ENCODE measurements around the gene CYB5A. TPM values are rescaled to one million over a fixed set of nuclear protein-coding genes. Genes with fewer than 3 reads are reported as not detected.

CYB5A gene
- total RNA-seq, 1 experiment from 2014 or later: 143 TPM

GRCh38 chr18:74315464-74316256 is 23.9 kb upstream of the CYB5A start, which contains the start of gene C18orf63:
TSS of gene C18orf63 (plus strand) at chr18:74315839. CDS start at chr18:74317866, 2,027 bp downstream.
- Mint-ChIP-seq H3K36me3 (ENCODE audit: insufficient read depth, unreplicated experiment) (peaks cover 4% of the 10 kb centered on the region), H3K4me3 (ENCODE audit: low read depth, unreplicated experiment) (no peak within 1 kb of the TSS), H3K27ac (ENCODE audit: unreplicated experiment) (no peak within 1 kb of the TSS), H3K9me3 (ENCODE audit: low read depth, unreplicated experiment) (peaks cover 3% of the 10 kb centered on the region), H3K27me3 (ENCODE audit: unreplicated experiment) (no peaks in the 10 kb centered on the region), H3K4me1 (ENCODE audit: low read depth, unreplicated experiment) (peaks cover 2% of the 10 kb centered on the region)
- intact Hi-C loops (cut with micrococcal nuclease; ENCODE audit: unreplicated experiment): no loop called here
- no peak for TF ChIP-seq CTCF (IDR thresholded peaks at IDR 0.05; ENCODE audit: unreplicated experiment)
- no peak for DNase-seq
- CTCF ChIA-PET: no interaction called here
- no TSS peak for BruUV-seq (replicated peaks)

GRCh38 chr18:74314759-74315463 is 23.1 kb upstream of the CYB5A start:
- H3K27me3 Mint-ChIP-seq (ENCODE audit: unreplicated experiment): no peaks in the 10 kb centered on the region
- CTCF ChIA-PET: no interaction called here
- no peaks in the 10 kb centered on the region for H3K9me3 Mint-ChIP-seq (ENCODE audit: low read depth, unreplicated experiment)
- peaks cover 9% of the 10 kb centered on the region for H3K4me1 Mint-ChIP-seq (ENCODE audit: low read depth, unreplicated experiment)
- no TSS peak for BruUV-seq (replicated peaks)
- no peak overlapping the region for H3K4me3 Mint-ChIP-seq (ENCODE audit: low read depth, unreplicated experiment)
- TF ChIP-seq CTCF (IDR thresholded peaks at IDR 0.05; ENCODE audit: unreplicated experiment): no peak
- H3K27ac Mint-ChIP-seq (ENCODE audit: unreplicated experiment): no peak overlapping the region
- DNase-seq: no peak
- intact Hi-C loops (cut with micrococcal nuclease; ENCODE audit: unreplicated experiment): no loop called here
- H3K36me3 Mint-ChIP-seq (ENCODE audit: insufficient read depth, unreplicated experiment): peaks cover 4% of the 10 kb centered on the region

GRCh38 chr18:74311000-74311399 is 19.2 kb upstream of the CYB5A start:
- intact Hi-C loops (cut with micrococcal nuclease; ENCODE audit: unreplicated experiment): no loop called here
- Mint-ChIP-seq H3K36me3 (ENCODE audit: insufficient read depth, unreplicated experiment) (peaks cover 4% of the 10 kb centered on the region), H3K4me1 (ENCODE audit: low read depth, unreplicated experiment) (peaks cover 9% of the 10 kb centered on the region), H3K27ac (ENCODE audit: unreplicated experiment) (no peak overlapping the region), H3K9me3 (ENCODE audit: low read depth, unreplicated experiment) (no peaks in the 10 kb centered on the region), H3K27me3 (ENCODE audit: unreplicated experiment) (no peaks in the 10 kb centered on the region), H3K4me3 (ENCODE audit: low read depth, unreplicated experiment) (no peak overlapping the region)
- BruUV-seq (replicated peaks): no TSS peak
- CTCF ChIA-PET: interaction anchor here (1.2 to 1.4 kb wide), 2 partner anchors 31 to 113 kb away, joined by 5 to 7 read pairs; no protein-coding TSS in a partner anchor
- TF ChIP-seq CTCF (IDR thresholded peaks at IDR 0.05; ENCODE audit: unreplicated experiment): no peak
- DNase-seq: no peak

- BruUV-seq (replicated peaks): no TSS peak
- Mint-ChIP-seq H3K36me3 (ENCODE audit: insufficient read depth, unreplicated experiment) (peaks cover under 1% of the 10 kb centered on the region), H3K9me3 (ENCODE audit: low read depth, unreplicated experiment) (no peaks in the 10 kb centered on the region), H3K4me3 (ENCODE audit: low read depth, unreplicated experiment) (no peak overlapping the region), H3K4me1 (ENCODE audit: low read depth, unreplicated experiment) (peaks cover 9% of the 10 kb centered on the region), H3K27me3 (ENCODE audit: unreplicated experiment) (no peaks in the 10 kb centered on the region), H3K27ac (ENCODE audit: unreplicated experiment) (peak overlapping the region; percentile 13)
- CTCF ChIA-PET: interaction anchor here (0.7 to 1.4 kb wide), 3 partner anchors 32 to 183 kb away, joined by 3 to 7 read pairs (median 5); no protein-coding TSS in a partner anchor
- intact Hi-C loops (cut with micrococcal nuclease; ENCODE audit: unreplicated experiment): no loop called here
- DNase-seq: no peak
- TF ChIP-seq CTCF (IDR thresholded peaks at IDR 0.05; ENCODE audit: unreplicated experiment): no peak
Observed at GRCh38 chr18:74310411-74310810, 18.6 kb upstream of the CYB5A start.
